GM11168 (cell line): ENCODE results near the gene ATAD1.

Source experiments
- in situ Hi-C: fragments of 300-500 bp; cut with MboI; formaldehyde crosslinking; loops from one replicate; pipeline ENCODE4 v1.12.0; 2022; ENCODE audit warnings: low sequenced_read_pairs; ENCODE audit not compliant: unreplicated experiment

ATAD1 gene

DNA sequence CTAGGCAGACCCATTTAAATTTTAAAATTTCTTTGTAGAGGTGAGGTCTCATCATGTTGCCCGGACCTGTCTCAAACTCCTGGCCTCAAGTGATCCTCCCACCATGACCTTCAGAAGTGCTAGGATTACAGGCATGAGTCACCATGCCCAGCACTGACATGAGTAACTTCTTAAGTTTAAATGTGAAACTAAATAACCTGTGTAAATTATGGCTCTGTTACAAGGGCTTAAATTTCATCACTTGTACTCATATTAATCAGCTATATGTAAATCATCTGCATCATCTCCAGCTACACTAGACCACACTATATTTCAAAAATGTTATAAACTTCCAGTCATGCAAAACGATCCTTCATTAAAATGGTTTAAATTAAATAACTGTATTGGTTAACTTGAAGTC lies 56.1 kb downstream of the ATAD1 start:
- in situ Hi-C loops = no loop called here

DNA sequence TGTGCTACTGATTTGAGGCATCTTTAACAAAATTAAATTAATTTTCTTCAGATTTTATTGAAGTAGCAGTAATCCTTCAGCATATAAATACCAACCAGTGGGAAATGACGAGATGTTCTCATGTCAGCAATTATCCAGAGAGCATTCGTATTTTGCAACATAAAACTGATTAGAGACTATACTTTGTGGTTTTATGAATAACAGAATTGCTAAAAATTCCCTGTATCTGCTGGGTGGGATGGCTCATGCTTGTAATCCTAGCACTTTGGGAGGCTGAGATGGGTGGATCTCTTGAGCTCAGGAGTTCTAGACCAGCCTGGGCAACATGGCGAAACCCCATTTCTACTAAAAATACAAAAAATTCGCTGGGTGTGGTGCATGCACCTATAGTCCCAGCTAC lies 56.9 kb downstream of the ATAD1 start:
- in situ Hi-C loops = no loop called here

DNA sequence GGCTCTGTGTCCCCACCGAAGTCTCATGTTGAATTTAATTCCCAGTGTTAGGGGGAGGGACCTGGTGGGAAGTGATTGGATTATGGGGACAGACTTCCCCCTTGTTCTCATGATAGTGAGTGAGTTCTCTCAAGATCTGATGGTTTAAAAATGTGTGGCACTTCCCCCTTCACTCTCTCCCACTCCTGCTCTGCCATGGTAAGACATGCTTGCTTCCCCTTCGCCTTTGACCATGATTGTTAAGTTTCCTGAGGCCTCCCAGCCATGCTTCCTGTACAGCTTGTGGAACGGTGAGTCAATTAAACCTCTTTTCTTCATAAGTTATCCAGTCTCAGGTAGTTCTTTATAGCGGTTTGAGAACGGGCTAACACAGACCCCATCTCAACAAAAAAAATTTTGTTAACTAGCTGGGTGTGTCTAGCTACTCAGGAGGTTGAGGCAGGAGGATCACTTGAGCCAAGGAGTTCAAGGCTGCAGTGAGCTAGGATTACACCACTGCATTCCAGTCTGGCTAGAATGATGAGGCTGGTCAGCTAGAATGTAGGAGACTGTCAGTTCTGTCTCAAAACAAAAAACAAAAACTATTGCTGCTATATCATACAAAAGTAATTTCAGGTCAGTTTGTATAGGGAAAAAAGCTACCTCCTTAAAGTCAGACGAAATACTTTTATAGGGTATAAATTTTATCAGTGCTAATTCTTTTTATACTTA lies 57.7 kb downstream of the ATAD1 start:
- in situ Hi-C loops = no loop called here

DNA sequence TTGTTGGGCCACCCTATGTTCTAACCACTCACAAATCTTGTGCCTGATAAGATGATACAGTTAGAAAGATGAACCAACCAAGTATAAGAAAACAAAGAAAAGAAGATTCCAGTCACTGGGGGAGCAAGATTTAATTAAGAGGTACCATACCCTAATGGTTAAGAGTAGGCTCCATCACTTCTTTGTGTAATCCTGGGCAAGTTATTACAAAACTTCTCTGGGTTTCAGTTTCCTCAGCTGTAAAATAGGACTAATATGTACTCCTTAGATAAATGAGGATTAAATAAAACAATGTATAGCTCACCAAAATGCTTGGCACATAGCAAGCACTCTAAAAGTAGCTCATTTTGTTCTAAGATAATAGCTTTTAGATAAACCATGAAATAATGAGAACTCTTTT lies 58.5 kb downstream of the ATAD1 start:
- in situ Hi-C loops = no loop called here

DNA sequence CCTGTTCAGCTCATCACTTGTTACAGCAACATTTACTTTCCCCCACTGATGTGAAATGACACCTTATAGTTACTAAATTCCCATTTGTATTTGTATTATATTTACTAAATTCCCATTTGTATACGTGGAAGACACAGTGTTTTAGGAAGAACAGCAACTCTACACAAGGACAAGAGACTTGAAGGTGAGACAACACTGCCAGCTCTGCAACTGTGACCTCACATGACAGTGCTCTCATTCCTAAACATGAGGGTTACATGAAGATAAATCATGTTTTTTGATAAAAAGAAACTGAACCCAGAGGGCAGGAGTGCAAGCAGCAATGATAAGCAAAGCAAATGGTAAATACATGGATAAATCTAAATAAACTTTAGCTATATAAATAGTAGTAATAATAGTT lies 60.3 kb downstream of the ATAD1 start:
- in situ Hi-C loops = no loop called here

DNA sequence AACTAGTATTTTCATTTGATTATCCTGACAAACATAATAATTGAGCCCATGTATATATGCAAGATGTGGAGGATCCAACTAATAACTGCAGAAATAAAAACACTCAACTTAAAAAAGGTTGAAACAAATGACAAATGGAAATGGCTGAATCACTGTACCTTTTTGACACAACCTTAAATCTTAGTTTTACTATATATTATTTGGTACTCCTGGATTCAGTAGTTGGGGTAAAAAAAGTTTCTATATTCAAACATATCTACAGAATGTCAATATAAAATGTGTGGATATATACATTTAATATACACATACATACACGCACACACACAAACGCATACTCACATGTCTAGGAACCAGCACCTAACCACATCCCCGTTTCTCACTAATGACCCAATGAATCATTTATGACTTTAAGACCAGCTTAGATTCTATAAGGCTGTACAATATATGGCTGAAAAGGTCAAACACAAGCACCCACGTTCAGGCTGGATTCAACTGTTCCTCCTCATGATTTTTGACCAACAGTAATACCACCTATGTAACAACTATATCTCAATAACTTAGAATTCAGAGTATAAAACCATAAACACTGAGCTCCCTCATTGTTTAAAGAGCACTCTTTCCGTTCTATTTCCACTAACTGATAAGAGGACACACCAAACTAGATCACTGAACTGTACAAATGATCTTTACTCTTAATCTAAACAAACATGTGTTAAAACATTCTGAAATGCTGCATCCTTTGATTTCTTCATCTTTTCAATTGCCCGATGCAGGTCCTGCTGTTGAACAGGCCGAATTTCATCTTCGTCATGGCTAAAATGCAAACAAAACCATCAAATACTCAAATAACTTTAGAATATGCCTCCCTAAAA lies 63.8 kb downstream of the ATAD1 start:
- in situ Hi-C loops = no loop called here

DNA sequence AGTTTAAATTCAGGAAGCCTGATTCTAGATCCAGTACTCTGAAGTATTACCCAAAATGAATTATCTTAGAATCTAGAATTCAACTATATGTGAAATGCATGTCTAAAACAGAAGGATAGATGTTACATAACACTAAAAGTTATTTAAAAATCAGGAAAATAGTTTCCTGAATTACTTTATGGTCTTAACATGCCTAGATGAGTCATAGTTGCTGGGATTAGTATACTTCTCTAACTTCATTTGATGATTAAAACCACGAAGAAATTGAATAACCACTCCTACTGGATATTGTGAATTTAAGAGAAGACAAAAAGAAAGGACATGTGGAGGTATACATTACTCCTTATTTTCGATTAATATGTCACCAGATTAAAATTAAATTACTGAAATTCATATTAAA lies 65.5 kb downstream of the ATAD1 start:
- in situ Hi-C loops = no loop called here

DNA sequence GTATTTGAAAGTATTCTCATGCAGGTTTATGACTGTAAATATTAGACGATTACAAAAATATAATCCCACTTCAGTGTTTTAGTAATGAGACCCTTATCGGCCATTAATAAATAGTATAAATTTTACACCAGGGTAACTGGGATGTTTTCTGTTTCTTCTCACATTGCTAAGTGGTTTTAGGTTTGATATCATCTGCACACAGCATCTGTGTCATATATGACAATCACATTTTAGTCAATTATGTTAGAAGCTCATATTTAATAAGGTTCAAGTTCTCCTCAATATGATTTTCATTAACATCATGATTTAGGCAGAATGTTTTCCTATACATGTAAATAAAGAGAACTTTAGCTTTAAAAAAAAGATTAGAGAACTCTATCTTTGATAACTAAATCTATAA lies 66.8 kb downstream of the ATAD1 start:
- in situ Hi-C loops = no loop called here

DNA sequence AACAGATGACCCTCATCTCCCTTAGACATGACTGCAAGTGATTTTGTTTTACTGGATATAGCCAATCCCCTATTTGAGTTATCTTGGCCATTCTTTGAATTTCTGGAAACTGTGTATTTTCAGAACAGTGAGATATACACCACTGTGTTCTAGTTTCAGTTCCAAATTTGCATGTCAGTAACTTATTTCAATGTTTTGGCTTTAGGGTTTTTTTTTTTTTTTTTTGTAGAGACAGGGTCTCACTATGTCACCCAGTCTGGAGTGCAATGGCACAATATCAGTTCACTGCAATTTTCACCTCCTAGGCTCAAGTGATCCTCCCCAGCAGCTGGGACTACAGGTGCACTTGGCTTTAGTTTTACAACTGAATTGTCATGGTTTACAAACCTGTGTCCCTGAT lies 67.2 kb downstream of the ATAD1 start:
- in situ Hi-C loops = no loop called here

DNA sequence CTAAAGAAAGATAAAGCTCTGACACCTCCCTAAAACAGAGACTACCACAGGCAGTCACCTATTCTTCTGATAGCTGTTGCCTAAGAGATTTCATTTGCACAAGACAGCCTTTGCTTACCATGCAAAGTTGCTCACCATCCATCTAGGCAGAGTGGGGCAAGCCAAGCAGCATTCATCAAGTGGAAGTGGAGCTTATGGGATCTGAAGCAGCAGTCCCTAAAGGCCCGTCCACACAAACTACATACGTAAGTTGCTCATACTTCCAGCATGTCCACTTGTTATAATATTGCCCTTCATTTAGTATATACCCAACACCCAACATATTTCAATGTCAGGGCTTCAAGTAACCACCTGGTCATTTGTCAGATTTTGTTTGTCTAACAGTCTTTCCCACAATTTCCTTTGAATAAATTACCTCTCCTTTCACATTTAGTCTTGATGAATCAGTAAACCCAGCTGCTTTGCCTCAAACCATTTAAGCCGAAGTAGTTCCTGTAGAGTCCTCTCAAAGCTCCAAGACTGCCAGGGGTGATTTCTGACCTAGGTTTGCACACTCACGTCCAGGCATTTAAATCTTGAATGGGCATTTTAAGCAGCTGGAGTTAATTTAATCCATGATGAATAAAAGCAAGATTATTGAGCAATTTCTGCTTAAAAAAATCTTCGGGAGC lies 67.9 kb downstream of the ATAD1 start:
- in situ Hi-C loops = no loop called here

DNA sequence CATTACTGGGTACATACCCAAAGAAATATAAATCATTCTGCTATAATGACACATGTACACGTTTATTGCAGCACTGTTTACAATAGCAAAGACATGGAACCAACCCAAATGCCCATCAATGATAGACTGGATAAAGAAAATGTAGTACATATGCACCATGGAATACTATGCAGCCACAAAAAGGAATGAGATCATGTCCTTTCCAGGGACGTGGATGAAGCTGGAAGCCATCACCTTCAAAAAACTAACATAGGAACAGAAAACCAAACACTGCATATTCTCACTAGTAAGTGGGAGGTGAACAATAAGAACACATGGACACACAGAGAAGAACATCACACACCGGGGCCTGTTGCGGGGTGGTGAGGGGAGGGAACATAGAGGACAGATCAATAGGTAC lies 69.8 kb downstream of the ATAD1 start:
- in situ Hi-C loops = loop anchor here (25.0 kb wide), 1 partner anchor 211 kb away; no protein-coding TSS in a partner anchor

DNA sequence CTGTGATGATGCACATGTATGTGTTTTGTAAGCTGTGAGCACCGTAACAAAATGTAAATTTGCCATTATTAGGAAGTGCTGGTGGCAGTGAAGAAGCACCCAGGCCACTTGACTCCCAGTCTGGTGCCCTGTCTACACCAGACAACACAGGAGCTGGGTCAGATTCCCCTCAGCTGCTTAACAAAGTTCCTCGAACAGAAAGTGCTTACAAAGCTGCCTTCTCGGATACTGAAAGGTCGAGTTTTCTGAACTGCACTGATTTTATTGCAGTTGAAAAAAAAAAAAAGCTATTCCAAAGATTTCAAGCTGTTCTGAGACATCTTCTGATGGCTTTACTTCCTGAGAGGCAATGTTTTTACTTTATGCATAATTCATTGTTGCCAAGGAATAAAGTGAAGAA lies 71.1 kb downstream of the ATAD1 start:
- in situ Hi-C loops = loop anchor here (25.0 kb wide), 1 partner anchor 210 kb away; no protein-coding TSS in a partner anchor

DNA sequence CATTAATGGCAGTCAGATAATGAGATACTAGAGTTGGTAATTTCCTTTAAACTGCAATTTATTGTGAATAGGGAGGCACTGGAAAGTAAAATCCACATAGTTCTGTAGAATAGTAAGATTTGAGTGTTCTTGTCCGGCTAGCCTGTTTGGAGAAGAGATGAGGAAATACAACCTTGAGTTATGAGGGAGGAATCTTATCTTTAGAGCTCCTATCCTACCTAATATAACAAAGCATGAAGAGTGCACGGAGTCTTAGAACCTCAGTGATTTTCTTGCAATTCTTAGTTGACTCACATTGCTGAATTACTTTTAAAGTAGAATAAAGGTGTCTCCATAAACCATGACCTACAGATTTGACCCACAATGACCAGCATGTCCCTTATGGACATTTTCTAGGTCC lies 73.4 kb downstream of the ATAD1 start:
- in situ Hi-C loops = loop anchor here (25.0 kb wide), 1 partner anchor 207 kb away; no protein-coding TSS in a partner anchor

DNA sequence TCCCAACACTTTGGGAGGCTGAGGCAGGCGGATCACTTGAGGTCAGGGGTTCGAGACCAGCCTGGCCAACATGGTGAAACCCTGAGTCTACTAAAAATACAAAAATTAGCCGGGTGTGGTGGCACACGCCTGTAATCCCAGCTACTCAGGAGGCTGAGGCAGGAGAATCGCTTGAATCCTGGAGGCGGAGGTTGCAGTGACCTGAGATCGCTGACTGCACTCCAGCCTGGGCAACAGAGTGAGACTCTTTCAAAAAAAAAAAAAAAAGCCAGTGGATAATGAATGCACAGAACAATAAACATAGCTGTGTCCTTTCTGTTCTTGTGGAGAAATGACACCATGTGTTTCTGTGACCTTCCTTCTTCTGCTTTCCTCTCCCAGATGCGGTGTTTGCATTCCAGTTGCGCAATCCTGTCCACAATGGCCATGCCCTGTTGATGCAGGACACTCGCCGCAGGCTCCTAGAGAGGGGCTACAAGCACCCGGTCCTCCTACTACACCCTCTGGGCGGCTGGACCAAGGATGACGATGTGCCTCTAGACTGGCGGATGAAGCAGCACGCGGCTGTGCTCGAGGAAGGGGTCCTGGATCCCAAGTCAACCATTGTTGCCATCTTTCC lies 74.9 kb downstream of the ATAD1 start:
- in situ Hi-C loops = loop anchor here (25.0 kb wide), 1 partner anchor 206 kb away; no protein-coding TSS in a partner anchor

DNA sequence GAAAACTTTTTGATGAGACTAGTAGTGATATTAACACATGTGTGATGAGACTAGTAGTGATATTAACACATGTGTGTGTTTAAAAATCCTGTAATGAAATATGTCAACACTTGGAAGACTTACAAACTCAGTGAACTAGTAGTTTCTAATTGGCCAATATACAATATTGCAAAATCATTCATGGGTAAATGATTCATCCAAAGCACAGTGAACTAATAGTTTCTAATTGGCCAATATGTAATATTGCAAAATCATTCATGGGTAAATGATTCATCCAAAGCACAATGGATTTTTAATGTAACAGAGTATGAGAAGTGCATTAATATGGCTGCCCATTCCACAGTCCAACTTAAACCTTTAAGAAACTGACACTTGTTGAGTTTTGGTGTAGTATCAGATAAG lies 77.8 kb downstream of the ATAD1 start:
- in situ Hi-C loops = loop anchor here (25.0 kb wide), 1 partner anchor 203 kb away; no protein-coding TSS in a partner anchor

DNA sequence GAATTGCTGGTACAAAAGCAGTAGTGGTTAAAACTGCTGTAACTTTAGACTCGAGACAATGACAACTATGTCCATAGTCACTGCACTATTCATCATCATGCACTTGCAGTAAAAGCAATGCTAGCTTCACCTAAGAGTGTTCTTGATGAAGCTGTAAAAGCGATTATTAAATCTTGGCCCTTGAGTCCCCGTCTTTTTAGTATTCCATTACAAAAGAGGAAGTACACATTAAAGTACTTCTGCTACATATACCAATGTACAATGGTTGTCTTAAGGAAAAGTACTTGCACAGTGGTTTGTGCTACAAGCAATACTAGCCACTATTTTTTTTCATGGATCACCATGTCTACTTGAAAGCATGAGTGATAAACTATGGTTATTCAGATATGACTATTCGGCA lies 78.3 kb downstream of the ATAD1 start:
- in situ Hi-C loops = loop anchor here (25.0 kb wide), 1 partner anchor 202 kb away; no protein-coding TSS in a partner anchor

DNA sequence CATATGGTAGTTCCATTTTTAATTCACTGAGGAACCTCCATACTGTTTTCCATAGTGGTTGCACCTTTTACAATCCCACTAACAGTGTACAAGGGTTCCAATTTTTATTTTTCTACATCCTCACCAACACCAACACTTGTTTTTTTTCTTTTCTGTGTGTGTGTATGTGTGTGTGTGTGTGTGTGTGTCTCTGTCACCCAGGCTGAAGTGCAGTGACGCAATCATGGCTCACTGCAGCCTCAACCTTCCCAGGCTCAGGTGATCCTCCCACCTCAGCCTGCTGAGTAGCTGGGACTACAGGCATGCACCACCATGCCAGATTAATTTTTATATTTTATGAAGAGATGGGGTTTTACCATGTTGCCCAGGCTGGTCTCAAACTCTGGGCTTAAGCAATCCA lies 79.8 kb downstream of the ATAD1 start:
- in situ Hi-C loops = loop anchor here (25.0 kb wide), 1 partner anchor 201 kb away; no protein-coding TSS in a partner anchor

DNA sequence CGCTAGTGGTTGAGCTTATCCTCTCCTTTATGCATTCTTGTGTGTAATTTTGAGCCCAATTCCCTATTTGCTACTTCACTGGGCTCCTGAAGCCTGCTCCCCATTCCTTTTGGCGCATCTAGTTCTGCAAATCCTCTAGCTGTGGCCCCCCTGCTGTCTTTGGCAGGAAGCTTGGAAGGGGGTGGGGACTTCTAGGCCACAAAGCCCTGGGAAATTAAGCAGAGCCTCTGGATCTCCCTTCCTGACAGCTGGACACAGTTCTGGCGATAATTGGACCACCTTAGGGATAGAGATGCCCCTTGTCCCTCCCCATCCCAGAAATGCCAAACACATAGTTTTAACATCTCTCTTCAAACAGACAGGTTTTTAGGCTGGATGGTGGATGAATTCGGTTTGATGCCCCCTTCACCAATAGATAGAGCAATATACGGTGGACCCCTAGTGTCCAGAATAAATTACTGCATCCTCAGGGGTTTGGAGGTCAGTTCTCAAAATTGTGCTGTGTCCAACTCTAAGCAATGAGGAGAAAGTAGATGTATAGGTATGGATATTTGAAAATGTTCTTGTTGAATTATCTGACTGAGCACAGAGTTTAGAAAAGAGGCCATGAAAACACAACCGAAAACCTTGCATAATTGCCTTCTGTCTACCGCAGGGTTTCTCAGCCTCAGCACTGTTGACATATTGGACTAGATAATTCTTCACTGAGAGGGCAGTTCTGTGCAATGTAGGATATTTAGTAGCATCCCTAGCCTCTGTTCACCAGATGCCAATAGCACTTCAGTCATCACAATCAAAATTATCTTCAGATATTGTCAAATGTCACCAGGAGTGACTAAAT lies 82.8 kb downstream of the ATAD1 start:
- in situ Hi-C loops = loop anchor here (25.0 kb wide), 1 partner anchor 198 kb away; no protein-coding TSS in a partner anchor

DNA sequence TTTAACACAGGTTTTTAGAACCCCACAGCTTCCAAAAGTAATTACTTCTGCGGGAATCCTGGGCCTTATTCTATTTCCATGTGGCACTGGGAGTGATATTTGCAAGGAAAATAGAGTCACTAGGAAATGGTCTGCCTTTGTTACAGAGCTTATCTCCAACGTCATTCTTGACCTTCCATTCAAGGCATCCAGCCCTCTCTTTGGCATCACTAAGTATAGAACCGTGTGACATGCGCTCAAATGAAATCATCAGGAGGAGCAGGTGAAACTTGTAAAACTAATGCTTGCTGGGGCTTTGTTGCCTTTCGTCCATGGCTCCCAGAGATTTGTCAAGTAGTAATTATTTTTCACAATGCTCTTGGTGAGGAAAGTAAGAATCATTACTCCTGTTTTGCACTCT lies 84.9 kb downstream of the ATAD1 start:
- in situ Hi-C loops = loop anchor here (25.0 kb wide), 1 partner anchor 196 kb away; no protein-coding TSS in a partner anchor
